Liver (tissue), 9 donors: ENCODE results near the gene CTXND1. TPM values are rescaled to one million over a fixed set of nuclear protein-coding genes. Genes with fewer than 3 reads are reported as not detected.

Experiments
- DNase-seq: peaks from one replicate; pipeline ENCODE4 v3.0.0-alpha.2; 2017; ENCODE audit warnings: low spot score
- H3K27ac ChIP-seq, 2 donors: one replicate each; pipeline ENCODE4 v1.7.0; 2013; ENCODE audit warnings: inconsistent platforms in 2 of 2, low read length in 2 of 2, control low read depth in 1 of 2, low read depth in 1 of 2, mild to moderate bottlenecking in 1 of 2
- H3K27me3 ChIP-seq, 4 donors: one replicate each; pipeline versions ENCODE4 v1.6.1 to v1.7.0; 2013; ENCODE audit warnings: low read length in 3 of 4, inconsistent platforms in 1 of 4, mild to moderate bottlenecking in 1 of 4, moderate library complexity in 1 of 4; ENCODE audit not compliant: control insufficient read depth in 4 of 4, insufficient read depth in 4 of 4
- H3K36me3 ChIP-seq, 4 donors: one replicate each; pipeline versions ENCODE4 v1.6.1 to v1.7.0; 2013; ENCODE audit warnings: low read length in 3 of 4, mild to moderate bottlenecking in 3 of 4, low read depth in 1 of 4, moderate library complexity in 1 of 4; ENCODE audit not compliant: control insufficient read depth in 4 of 4, insufficient read depth in 3 of 4
- H3K4me1 ChIP-seq, 4 donors: one replicate each; pipeline versions ENCODE4 v1.6.1 to v1.7.0; 2013; ENCODE audit warnings: low read length in 3 of 4, mild to moderate bottlenecking in 3 of 4, moderate library complexity in 1 of 4; ENCODE audit not compliant: control insufficient read depth in 4 of 4, insufficient read depth in 4 of 4
- H3K4me3 ChIP-seq, 3 donors: one replicate each; pipeline versions ENCODE4 v1.6.1 to v1.7.0; 2013; ENCODE audit warnings: low read length in 3 of 3, control low read depth in 1 of 3, low read depth in 1 of 3, mild to moderate bottlenecking in 1 of 3
- H3K9ac ChIP-seq, 2 donors: one replicate each; pipeline ENCODE4 v1.7.0; 2013; ENCODE audit warnings: low read length in 2 of 2, mild to moderate bottlenecking in 2 of 2, moderate library complexity in 2 of 2, control low read depth in 1 of 2, low read depth in 1 of 2
- H3K9me3 ChIP-seq, 4 donors: one replicate each; pipeline versions ENCODE4 v1.6.1 to v1.7.0; 2013; ENCODE audit warnings: low read length in 3 of 4; ENCODE audit not compliant: control insufficient read depth in 4 of 4
- ATF3 ChIP-seq: IDR thresholded peaks from 2 replicates; pipeline ENCODE4 v1.6.1; 2016; ENCODE audit warnings: antibody characterized with exemption
- CTCF ChIP-seq: fragments of 150-350 bp; IDR thresholded peaks from 2 replicates; pipeline ENCODE4 v1.5.1; 2017; ENCODE audit warnings: improper control_type of control experiment, low read depth, low read length; ENCODE audit not compliant: missing input control
- FOXA1 ChIP-seq: IDR thresholded peaks from 2 replicates; pipeline ENCODE4 v1.6.1; 2016; ENCODE audit warnings: antibody characterized with exemption
- GABPA ChIP-seq, 2 donors: IDR thresholded peaks in 1 of 2; conservative IDR thresholded peaks in 1 of 2; 2 replicates each; pipeline ENCODE4 v1.6.1; 2016; ENCODE audit warnings: antibody characterized with exemption in 2 of 2, mild to moderate bottlenecking in 1 of 2, moderate library complexity in 1 of 2
- HNF4A ChIP-seq, 2 donors: conservative IDR thresholded peaks; 2 replicates each; pipeline ENCODE4 v1.6.1; 2016; ENCODE audit warnings: antibody characterized with exemption in 2 of 2, mild to moderate bottlenecking in 2 of 2
- HNF4G ChIP-seq: IDR thresholded peaks from 2 replicates; pipeline ENCODE4 v1.6.1; 2016; ENCODE audit warnings: antibody characterized with exemption
- JUND ChIP-seq, 2 donors: IDR thresholded peaks; 2 replicates each; pipeline ENCODE4 v1.6.1; 2016; ENCODE audit warnings: antibody characterized with exemption in 2 of 2
- MAX ChIP-seq: IDR thresholded peaks from 2 replicates; pipeline ENCODE4 v1.6.1; 2016; ENCODE audit warnings: antibody characterized with exemption
- NR2F2 ChIP-seq: IDR thresholded peaks from 2 replicates; pipeline ENCODE4 v1.6.1; 2016; ENCODE audit warnings: antibody characterized with exemption
- RAD21 ChIP-seq, 2 donors: IDR thresholded peaks; 2 replicates each; pipeline ENCODE4 v1.6.1; 2016; ENCODE audit warnings: antibody characterized with exemption in 2 of 2, mild to moderate bottlenecking in 2 of 2
- REST ChIP-seq: IDR thresholded peaks from 2 replicates; pipeline ENCODE4 v1.6.1; 2016; ENCODE audit warnings: antibody characterized with exemption, mild to moderate bottlenecking
- RXRA ChIP-seq, 2 donors: IDR thresholded peaks; 2 replicates each; pipeline ENCODE4 v1.6.1; 2017 to 2018; ENCODE audit warnings: antibody characterized with exemption in 2 of 2, mild to moderate bottlenecking in 1 of 2
- SP1 ChIP-seq: IDR thresholded peaks from 2 replicates; pipeline ENCODE4 v1.6.1; 2018; ENCODE audit warnings: antibody characterized with exemption, mild to moderate bottlenecking
- TAF1 ChIP-seq: conservative IDR thresholded peaks from 2 replicates; pipeline ENCODE4 v1.6.1; 2016; ENCODE audit warnings: antibody characterized with exemption, mild to moderate bottlenecking
- YY1 ChIP-seq: IDR thresholded peaks from 2 replicates; pipeline ENCODE4 v1.6.1; 2016; ENCODE audit warnings: antibody characterized with exemption, mild to moderate bottlenecking
- ZBTB33 ChIP-seq: IDR thresholded peaks from 2 replicates; pipeline ENCODE4 v1.6.1; 2016; ENCODE audit warnings: antibody characterized with exemption
- WGBS: extraction: QIAGEN DNeasy Blood & Tissue Kit; methylation state at CpG from one replicate; pipeline ENCODE4 v1.1.7; 2013; 5-methylcytosine and 5-hydroxymethylcytosine counted together
- polyA plus RNA-seq, 2 donors: library from polyadenylated mRNA; stranded (reverse) in 1 of 2; unstranded in 1 of 2; fragments of 200-250 nt in 1 of 2; fragments of >200 nt in 1 of 2; fragmentation: Nextera tagmentation in 1 of 2; extraction: Ambion mirVana in 1 of 2; gene quantifications; one replicate each; pipeline versions ENCODE4 v1.2.1 to v1.2.3, GENCODE V29; 2013 to 2015
- total RNA-seq, 2 donors: library from RNA; depleted of rRNA; stranded (reverse); fragments of >200 nt; gene quantifications; one replicate each; pipeline ENCODE4 v1.2.3, GENCODE V29; 2014
- donor health status: healthy.
- donor health status: healthy.
- donor health status: healthy.
- donor health status: healthy.
- donor health status: healthy.

CTXND1 gene
- total and polyA plus RNA-seq, 4 donors, result 2.9 to 4.1 (median 3.1) TPM

- TF ChIP-seq CTCF (no peak), HNF4G (no peak), JUND (IDR thresholded peaks at IDR 0.05) (no peak), FOXA1 (no peak), MAX (no peak)
Measured at GRCh38 chr15:80240276-80240675, 11.7 kb downstream of the CTXND1 start (continued).

- 85% methylated on average over 4 of the region's 4 CpGs for WGBS
- H3K27ac ChIP-seq, result no peak overlapping the region
- no peak overlapping the region for H3K4me3 ChIP-seq
- no peaks in the 10 kb centered on the region for H3K27me3 ChIP-seq
- no peaks in the 10 kb centered on the region for H3K9me3 ChIP-seq
- TF ChIP-seq ATF3, result no peak
- no peak for TF ChIP-seq GABPA (IDR thresholded peaks at IDR 0.05 in 1 of 2, conservative IDR thresholded peaks at IDR 0.05 in 1 of 2)
- no peak for TF ChIP-seq TAF1
- TF ChIP-seq RAD21 (IDR thresholded peaks at IDR 0.05), result peak; percentile 61 to 80
- TF ChIP-seq CTCF, result peak; percentile 57
- no peak for TF ChIP-seq YY1
- TF ChIP-seq HNF4G, result no peak
- no peak for TF ChIP-seq SP1
- H3K4me1 ChIP-seq, result no peaks in the 10 kb centered on the region
- H3K36me3 ChIP-seq, result peaks cover 0 to 2% (median 0%) of the 10 kb centered on the region in 4 donors
- no peak overlapping the region for H3K9ac ChIP-seq
- peak; percentile 50 for DNase-seq
Measured at GRCh38 chr15:80234883-80235282, 17.1 kb downstream of the CTXND1 start.

- Histone ChIP-seq H3K4me3 (no peak overlapping the region), H3K27ac (no peak overlapping the region), H3K9me3 (no peaks in the 10 kb centered on the region), H3K27me3 (no peaks in the 10 kb centered on the region), H3K9ac (no peak overlapping the region), H3K36me3 (peaks cover 0 to 2% (median 0%) of the 10 kb centered on the region in 4 donors), H3K4me1 (peaks cover 0 to 5% (median 2%) of the 10 kb centered on the region in 4 donors)
- 83% methylated on average over 9 of the region's 9 CpGs for WGBS
- DNase-seq, result no peak
- TF ChIP-seq HNF4A (conservative IDR thresholded peaks at IDR 0.05), result no peak
- TF ChIP-seq ZBTB33, result no peak
- no peak for TF ChIP-seq SP1
- TF ChIP-seq CTCF, result no peak
- TF ChIP-seq REST, result no peak
- no peak for TF ChIP-seq RXRA (IDR thresholded peaks at IDR 0.05)
- TF ChIP-seq HNF4G, result no peak
- no peak for TF ChIP-seq NR2F2
- TF ChIP-seq GABPA (IDR thresholded peaks at IDR 0.05 in 1 of 2, conservative IDR thresholded peaks at IDR 0.05 in 1 of 2), result no peak
- TF ChIP-seq FOXA1, result no peak
- TF ChIP-seq YY1, result no peak
- TF ChIP-seq JUND (IDR thresholded peaks at IDR 0.05), result no peak
- TF ChIP-seq RAD21 (IDR thresholded peaks at IDR 0.05), result no peak
- no peak for TF ChIP-seq MAX
- no peak for TF ChIP-seq TAF1
Measured at GRCh38 chr15:80233581-80233980, 18.4 kb downstream of the CTXND1 start.
